ENCODE results near the gene PTPN18. TPM values are rescaled to one million over a fixed set of nuclear protein-coding genes. Genes with fewer than 3 reads are reported as not detected.
A peak's percentile ranks its signal among the peaks of the same experiment; 100 is the strongest.

PTPN18 gene
- total and polyA plus RNA-seq, 8 donors: 37.0 to 87.0 (median 43.3) TPM

GRCh38 chr2:130349174-130349573 lies 6.7 kb upstream of the PTPN18 start:
- Histone ChIP-seq H3K9me3 (no peaks in the 10 kb centered on the region), H3K4me1 (peaks cover 0 to 17% (median 3%) of the 10 kb centered on the region in 3 donors), H3K36me3 (peaks cover 4 to 46% (median 27%) of the 10 kb centered on the region in 3 donors), H3K4me3 (no peak overlapping the region), H3K27ac (no peak overlapping the region), H3K27me3 (no peaks in the 10 kb centered on the region)
- intact Hi-C loops (cut with DNase I): no loop called here
- no peak for FAIRE-seq
- ATAC-seq: no peak
- 87 to 91% methylated on average over 3 of the region's 3 CpGs for WGBS, 2 donors
- no peak for TF ChIP-seq CTCF (IDR thresholded peaks at IDR 0.05)
- DNase-seq: no peak

- 60 to 64% methylated on average over 7 of the region's 7 CpGs for WGBS, 2 donors
- H3K4me3 ChIP-seq: no peak overlapping the region
- no peak overlapping the region for H3K27ac ChIP-seq
- H3K9me3 ChIP-seq: no peaks in the 10 kb centered on the region
- intact Hi-C loops (cut with DNase I): no loop called here
- H3K4me1 ChIP-seq: peaks cover 0 to 21% (median 3%) of the 10 kb centered on the region in 3 donors
- no peak for FAIRE-seq
- no peak for ATAC-seq
- H3K27me3 ChIP-seq: no peaks in the 10 kb centered on the region
- H3K36me3 ChIP-seq: peaks cover 4 to 21% (median 5%) of the 10 kb centered on the region in 3 donors
- no peak for TF ChIP-seq CTCF (IDR thresholded peaks at IDR 0.05)
- DNase-seq: no peak
Observed at GRCh38 chr2:130351711-130352110, 4.1 kb upstream of the PTPN18 start.

- intact Hi-C loops (cut with DNase I): no loop called here
- no peak overlapping the region for H3K4me3 ChIP-seq
- TF ChIP-seq CTCF (IDR thresholded peaks at IDR 0.05): no peak
- no peaks in the 10 kb centered on the region for H3K9me3 ChIP-seq
- H3K27me3 ChIP-seq: no peaks in the 10 kb centered on the region
- H3K27ac ChIP-seq: no peak overlapping the region
- DNase-seq (no peak), FAIRE-seq (no peak), ATAC-seq (no peak)
- WGBS, 2 donors: 82 to 83% methylated on average over 7 of the region's 7 CpGs
- peaks cover 0 to 24% (median 3%) of the 10 kb centered on the region in 3 donors for H3K4me1 ChIP-seq
- peaks cover 4 to 15% (median 4%) of the 10 kb centered on the region in 3 donors for H3K36me3 ChIP-seq
Observed at GRCh38 chr2:130352237-130352636, 3.6 kb upstream of the PTPN18 start.

GRCh38 chr2:130353291-130354138 lies 2.3 kb upstream of the PTPN18 start:
- FAIRE-seq: no peak
- WGBS, 2 donors: 60 to 62% methylated on average over 7 of the region's 7 CpGs
- Histone ChIP-seq H3K4me1 (peaks cover 0 to 24% (median 3%) of the 10 kb centered on the region in 3 donors), H3K27ac (peak overlapping the region in 1 of 4 donors; percentile 17), H3K4me3 (no peak overlapping the region), H3K36me3 (peaks cover 0 to 3% (median 0%) of the 10 kb centered on the region in 3 donors), H3K27me3 (no peaks in the 10 kb centered on the region), H3K9me3 (no peaks in the 10 kb centered on the region)
- ATAC-seq: peak in 1 of 4 donors; percentile 26
- intact Hi-C loops (cut with DNase I): no loop called here
- no peak for TF ChIP-seq CTCF (IDR thresholded peaks at IDR 0.05)
- DNase-seq: peak in 2 of 6 donors; percentile 56 to 70

- peak overlapping the region in 1 of 4 donors; percentile 17 for H3K27ac ChIP-seq
- H3K36me3 ChIP-seq: no peaks in the 10 kb centered on the region
- no peaks in the 10 kb centered on the region for H3K9me3 ChIP-seq
- H3K4me3 ChIP-seq: no peak overlapping the region
- FAIRE-seq (no peak), ATAC-seq (peak in 1 of 4 donors; percentile 18), DNase-seq (no peak)
- intact Hi-C loops (cut with DNase I): no loop called here
- TF ChIP-seq CTCF (IDR thresholded peaks at IDR 0.05): no peak
- 20 to 38% methylated on average over 1 of the region's 1 CpG for WGBS, 2 donors
- no peaks in the 10 kb centered on the region for H3K27me3 ChIP-seq
- H3K4me1 ChIP-seq: peaks cover 0 to 24% (median 3%) of the 10 kb centered on the region in 3 donors
Observed at GRCh38 chr2:130354139-130354428, 1.8 kb upstream of the PTPN18 start.
